Epithelial cell of proximal tubule (primary cell): ENCODE results near the gene SLC44A4. TPM values are rescaled to one million over a fixed set of nuclear protein-coding genes. Genes with fewer than 3 reads are reported as not detected.
"Not testable (repeated sequence)": the region's sequence is repeated elsewhere in the genome, so short reads cannot be mapped to it uniquely, and the experiment has no call there.

Source experiments
- DNase-seq: peaks from one replicate; pipeline ENCODE4 v3.0.0-alpha.2; 2011; ENCODE audit warnings: low read depth
- H3K4me3 ChIP-seq: 2 replicates; pipeline ENCODE4 v1.5.1; 2011; ENCODE audit warnings: low read depth, mild to moderate bottlenecking, low read length
- CTCF ChIP-seq: conservative IDR thresholded peaks from 2 replicates; pipeline ENCODE4 v1.5.1; 2012; ENCODE audit warnings: low read depth, mild to moderate bottlenecking, low read length
- total RNA-seq: library from RNA; depleted of rRNA; stranded (reverse); fragments of >200 nt; gene quantifications from 2 replicates; pipeline ENCODE4 v1.2.3, GENCODE V29; 2015

SLC44A4 gene
- total RNA-seq, 1 donor from 2014 or later, result 24.0 TPM

DNA sequence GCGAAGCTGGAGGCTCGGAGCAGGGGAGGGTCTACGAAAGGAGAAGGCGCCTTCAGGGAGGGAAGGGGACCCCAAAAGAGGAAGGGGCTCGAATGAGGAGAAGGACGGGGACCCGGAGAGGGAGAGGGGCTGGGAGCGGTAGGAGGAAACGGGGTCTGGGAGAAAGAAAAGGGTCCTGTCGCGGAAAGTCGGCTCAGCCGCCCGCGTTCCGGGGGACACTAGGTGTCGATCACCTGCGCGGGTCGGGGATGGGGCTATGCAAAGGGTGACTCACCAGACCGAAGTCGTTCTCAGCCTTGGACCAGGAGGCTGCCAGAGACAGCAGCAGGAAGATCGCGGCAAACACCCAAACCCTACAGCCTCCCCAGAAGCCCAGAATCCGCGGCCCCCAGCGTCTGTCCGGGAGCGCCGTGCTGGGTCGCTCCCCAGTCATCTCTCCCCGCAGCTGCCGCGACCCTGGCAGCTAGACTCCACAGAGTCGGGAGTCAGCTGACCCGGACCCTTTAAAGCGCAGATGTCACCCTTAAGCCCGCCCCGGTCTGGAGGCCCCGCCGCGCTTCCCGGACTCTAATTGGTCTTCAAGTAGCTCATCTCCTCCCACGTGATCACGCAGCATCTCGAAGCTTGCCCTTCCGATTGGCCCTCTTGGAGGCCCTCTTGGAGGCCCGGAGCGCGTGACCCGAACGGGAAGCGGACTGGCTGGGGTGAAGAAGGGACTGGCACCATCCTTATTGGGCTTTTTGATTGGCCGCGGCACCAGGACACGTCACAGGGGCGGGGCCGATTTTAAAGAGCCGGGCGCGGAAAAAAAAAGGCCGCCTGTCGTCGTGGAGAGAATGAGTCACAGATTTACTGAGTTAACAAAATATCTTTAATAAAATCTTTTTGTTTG lies 16.2 kb downstream of the SLC44A4 start, which contains the start of gene NEU1:
Gene NEU1, minus strand, starts transcription at position 478 of the 892 bp plus-strand sequence. Its CDS starts 45 bp downstream, at position 433.
- DNase-seq, result peak; percentile 99
- no peak for TF ChIP-seq CTCF
- peak within 1 kb of the TSS; percentile 90 for H3K4me3 ChIP-seq

- no peak for DNase-seq
- no peak for TF ChIP-seq CTCF
These were observed 16.9 kb downstream of the SLC44A4 start for GRCh38 chr6:31861919-31862343.

DNA sequence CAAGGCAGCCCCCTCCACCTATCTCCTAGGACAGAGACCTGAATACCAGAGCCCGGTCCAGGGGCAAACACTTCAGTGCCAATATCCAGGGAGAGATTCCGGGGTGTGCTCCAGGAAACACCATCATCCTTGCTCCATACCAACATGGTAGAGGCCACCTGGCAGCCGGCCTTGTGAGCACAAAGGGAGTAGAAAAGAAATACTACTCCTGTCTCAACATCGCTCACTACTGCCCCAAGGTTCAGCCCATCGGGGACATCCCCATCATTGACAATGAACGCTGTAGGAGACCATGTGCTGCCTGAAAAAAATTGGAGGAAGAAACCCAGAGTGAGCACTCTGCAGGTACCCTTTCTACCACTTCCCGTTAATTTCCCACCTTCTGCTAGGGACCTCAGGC lies 17.6 kb downstream of the SLC44A4 start:
- TF ChIP-seq CTCF, result no peak
- DNase-seq, result no peak
- H3K4me3 ChIP-seq, result no peak overlapping the region

More at GRCh38 chr6:31861919-31862343, 16.9 kb downstream of the SLC44A4 start:
- H3K4me3 ChIP-seq, result peak overlapping the region; percentile 90

- no peak for TF ChIP-seq CTCF
- no peak overlapping the region for H3K4me3 ChIP-seq
- DNase-seq, result no peak
These were observed 18.4 kb downstream of the SLC44A4 start for GRCh38 chr6:31860349-31860748.

DNA sequence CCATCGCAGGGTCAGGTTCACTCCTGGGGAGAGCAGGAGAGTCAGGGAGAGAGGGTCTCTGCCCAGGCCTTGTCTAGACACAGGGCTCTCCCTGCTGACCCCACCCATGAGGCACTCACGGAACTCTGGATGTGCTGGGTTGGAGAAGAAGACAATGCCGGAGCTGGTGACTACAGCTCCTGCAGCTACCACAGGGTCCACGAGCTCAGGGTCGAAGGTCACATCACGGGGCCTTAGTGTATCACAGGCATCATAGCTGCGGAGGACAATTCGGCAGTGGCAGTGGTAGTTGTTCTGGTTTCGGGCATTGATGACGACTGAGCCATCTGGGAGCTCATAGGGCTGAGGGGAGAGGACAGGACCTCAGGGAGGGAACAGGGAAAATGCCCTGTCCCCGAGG lies 18.9 kb downstream of the SLC44A4 start:
- no peak overlapping the region for H3K4me3 ChIP-seq
- no peak for DNase-seq
- TF ChIP-seq CTCF, result no peak

GRCh38 chr6:31858707-31859106 lies 20.1 kb downstream of the SLC44A4 start:
- TF ChIP-seq CTCF, result no peak
- no peak for DNase-seq

GRCh38 chr6:31857774-31858173 lies 21.0 kb downstream of the SLC44A4 start:
- H3K4me3 ChIP-seq, DNase-seq: not testable (repeated sequence)

More at GRCh38 chr6:31858707-31859106, 20.1 kb downstream of the SLC44A4 start:
- H3K4me3 ChIP-seq, result no peak overlapping the region

- DNase-seq, H3K4me3 ChIP-seq: not testable (repeated sequence)
These were observed 26.6 kb downstream of the SLC44A4 start for GRCh38 chr6:31851980-31852718.
